C4-2B (cell line): ENCODE results near the gene UBE3A.

Experiments used
- ZFX ChIP-seq: fragments of 450-650 bp; IDR thresholded peaks from 2 replicates; pipeline ENCODE4 v1.6.1; 2017
- TF ChIP-seq, protein P1 (sequence below): fragments of 450-650 bp; conservative IDR thresholded peaks from 2 replicates; pipeline ENCODE4 v1.5.1; 2017; ENCODE audit warnings: mild to moderate bottlenecking

DNA sequence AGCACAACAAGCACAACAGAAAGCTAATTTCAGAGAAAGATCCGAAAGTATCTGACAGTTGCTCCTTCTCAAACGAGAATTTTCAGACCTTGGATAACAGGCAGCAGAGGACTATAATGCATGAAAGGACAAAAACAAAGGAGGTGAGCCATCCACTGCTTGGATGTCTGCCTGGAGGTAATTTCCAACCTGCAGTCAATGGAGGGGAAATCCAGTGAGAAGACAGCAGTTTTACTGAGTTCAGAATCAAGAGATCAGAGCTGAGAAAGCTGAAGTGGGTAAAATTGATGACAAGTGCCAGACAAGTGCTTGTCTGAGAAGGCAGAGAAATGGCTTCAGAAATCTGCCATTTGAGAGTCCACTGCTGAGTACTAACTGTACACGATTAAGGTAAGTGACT, 22.1 kb downstream of the UBE3A start:
- TF ChIP-seq, protein P1, sequence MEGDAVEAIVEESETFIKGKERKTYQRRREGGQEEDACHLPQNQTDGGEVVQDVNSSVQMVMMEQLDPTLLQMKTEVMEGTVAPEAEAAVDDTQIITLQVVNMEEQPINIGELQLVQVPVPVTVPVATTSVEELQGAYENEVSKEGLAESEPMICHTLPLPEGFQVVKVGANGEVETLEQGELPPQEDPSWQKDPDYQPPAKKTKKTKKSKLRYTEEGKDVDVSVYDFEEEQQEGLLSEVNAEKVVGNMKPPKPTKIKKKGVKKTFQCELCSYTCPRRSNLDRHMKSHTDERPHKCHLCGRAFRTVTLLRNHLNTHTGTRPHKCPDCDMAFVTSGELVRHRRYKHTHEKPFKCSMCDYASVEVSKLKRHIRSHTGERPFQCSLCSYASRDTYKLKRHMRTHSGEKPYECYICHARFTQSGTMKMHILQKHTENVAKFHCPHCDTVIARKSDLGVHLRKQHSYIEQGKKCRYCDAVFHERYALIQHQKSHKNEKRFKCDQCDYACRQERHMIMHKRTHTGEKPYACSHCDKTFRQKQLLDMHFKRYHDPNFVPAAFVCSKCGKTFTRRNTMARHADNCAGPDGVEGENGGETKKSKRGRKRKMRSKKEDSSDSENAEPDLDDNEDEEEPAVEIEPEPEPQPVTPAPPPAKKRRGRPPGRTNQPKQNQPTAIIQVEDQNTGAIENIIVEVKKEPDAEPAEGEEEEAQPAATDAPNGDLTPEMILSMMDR = no peak
- TF ChIP-seq ZFX = no peak
